CD4-positive, alpha-beta T cell treated with Interleukin-21 for 1 hour (primary cell): ENCODE measurements around the gene TGIF2.
"Not testable (repeated sequence)": the region's sequence is repeated elsewhere in the genome, so short reads cannot be mapped to it uniquely, and the experiment has no call there.

Experiments
- DNase-seq: peaks from one replicate; pipeline ENCODE4 v3.0.0-alpha.2; 2020

TGIF2 gene

DNA sequence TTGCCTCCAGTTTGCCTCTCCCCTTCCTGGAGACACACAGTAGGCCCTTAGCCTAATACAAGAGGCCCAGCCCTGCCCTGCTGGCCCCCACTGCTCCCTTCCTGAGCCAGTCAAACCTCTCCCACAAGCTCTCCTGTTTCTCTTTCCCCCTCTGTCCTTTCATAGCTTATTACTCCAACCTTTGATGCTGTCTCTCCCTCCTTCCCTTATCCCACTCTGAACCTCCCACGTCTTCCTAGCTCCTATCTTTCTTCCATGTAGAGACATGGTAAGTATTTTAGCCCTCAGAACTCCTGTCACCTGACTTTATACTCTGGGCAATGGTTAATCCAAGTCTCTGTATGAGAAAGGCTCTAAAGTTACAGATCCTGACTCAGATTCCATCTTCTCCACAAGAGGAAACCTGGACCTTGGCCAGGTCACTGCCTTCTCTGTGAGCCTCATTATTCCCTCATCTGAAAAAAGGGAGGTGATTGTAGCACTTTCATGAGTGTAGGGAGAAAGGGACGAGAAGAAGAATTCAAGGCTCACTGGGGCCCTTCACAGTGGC is 6.7 kb downstream of the TGIF2 start:
- DNase-seq, result no peak

- peak; percentile 34 for DNase-seq
These were observed 8.9 kb downstream of the TGIF2 start for GRCh38 chr20:36582322-36582721.

GRCh38 chr20:36582821-36583220 is 9.4 kb downstream of the TGIF2 start:
- DNase-seq, result no peak

GRCh38 chr20:36584018-36584481 is 10.7 kb downstream of the TGIF2 start:
- DNase-seq, result no peak

DNA sequence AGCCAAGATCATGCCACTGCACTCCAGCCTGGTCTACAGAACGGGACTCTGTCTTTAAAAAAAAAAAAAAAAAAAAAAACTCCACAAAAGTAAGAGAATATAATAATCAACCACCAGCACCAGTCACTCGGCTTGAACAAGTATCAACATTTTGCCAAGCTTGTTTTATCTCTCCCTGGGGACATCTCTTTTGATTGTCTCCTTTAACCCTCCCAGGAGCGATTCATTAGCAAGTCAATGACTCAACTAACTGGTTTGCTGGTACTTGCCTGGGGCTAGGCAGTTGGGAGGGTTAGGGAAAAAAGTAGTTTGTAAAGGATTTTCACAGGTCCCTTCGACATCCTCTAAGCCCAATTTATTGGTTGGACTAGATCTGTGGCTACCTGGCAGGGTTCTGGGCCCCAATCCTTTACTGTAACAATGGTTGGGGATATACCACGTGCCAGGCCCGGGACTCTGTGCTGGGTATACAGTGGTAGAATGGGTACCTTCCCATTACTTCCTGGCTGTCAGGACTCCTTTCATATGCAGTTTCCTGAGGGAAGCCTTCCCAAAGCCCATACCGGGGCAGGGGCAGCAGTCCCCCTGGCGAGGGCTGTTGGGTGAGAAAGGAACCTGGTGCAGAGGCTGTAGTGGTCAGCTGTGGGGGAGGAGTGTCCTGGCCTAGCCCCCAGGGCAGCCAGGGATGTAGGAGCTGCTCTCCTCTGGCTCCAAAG is 12.2 kb downstream of the TGIF2 start:
- DNase-seq, result no peak

- no peak for DNase-seq
These were observed 14.1 kb downstream of the TGIF2 start for GRCh38 chr20:36587388-36588070.

DNA sequence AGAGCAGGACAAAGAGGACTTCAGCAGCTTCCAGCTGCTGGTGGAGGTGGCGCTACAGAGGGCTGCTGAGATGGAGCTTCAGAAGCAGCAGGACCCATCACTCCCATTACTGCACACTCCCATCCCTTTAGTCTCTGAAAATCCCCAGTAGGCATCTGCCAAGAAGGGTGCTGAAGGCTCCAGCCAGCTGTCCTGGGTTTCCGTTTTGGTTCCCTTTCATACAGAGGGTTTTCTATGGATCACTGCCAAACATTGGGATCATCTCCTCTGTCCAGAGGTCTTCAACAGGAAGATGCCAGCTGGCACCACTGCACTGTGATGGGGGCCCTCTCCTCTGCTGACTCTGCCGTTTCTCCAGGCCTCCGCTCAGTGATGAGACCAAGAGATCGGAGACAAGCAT is 17.9 kb downstream of the TGIF2 start:
- DNase-seq, result no peak

- peak; percentile 74 for DNase-seq
These were observed 18.7 kb downstream of the TGIF2 start for GRCh38 chr20:36591854-36592641.

DNA sequence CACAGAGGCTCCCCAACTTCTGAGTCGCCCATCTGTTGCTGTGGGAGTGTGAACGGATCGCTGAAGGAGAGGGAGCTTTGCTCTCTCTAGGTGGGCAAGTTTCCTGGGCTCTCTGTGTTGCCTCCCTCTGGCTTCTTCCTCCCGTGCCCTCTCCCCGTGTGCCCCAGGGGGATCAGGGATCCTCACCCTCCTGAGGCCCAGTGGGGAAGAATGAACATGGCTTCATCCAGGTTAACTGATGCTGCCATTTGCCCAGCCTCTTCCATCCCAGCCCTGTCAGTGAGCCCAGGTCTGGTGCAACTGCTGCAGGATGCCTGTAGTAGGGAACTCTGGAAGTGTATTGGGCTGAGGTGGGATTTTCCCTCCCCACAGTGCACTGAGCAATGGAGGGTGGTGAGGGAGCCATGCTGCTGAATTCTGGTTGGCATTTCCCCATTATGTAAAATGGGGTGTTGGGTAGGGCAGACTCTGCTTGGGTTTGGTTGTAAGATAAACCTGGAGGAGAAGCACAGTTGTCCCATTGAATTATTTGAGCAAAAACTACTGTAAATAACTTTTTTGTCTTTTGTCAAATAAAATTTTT is 20.0 kb downstream of the TGIF2 start:
- no peak for DNase-seq

GRCh38 chr20:36599912-36600345 is 26.5 kb downstream of the TGIF2 start:
- DNase-seq, result no peak

- no peak for DNase-seq
These were observed 28.1 kb downstream of the TGIF2 start for GRCh38 chr20:36601540-36601939.

DNA sequence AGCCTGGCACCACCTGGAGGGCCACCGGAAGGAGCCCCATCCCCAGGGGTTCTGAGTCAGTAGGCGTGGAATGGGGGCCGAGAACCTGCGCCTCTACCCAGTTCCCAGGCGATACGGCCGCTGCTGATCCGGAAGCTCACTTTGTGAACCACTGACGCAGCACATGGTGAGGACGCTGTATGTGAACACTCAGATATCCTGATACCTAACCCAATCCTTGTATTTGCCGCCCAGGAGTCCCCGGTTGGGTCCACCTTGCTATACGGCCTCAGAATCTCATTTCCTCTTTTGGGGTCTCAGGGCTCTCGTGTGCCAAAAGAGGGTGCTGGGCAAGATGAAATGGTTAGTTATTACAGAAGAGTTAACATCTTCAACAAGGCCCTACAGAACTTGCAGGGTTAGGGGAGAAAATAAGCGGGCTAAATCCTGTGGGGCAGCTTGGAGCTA is 31.6 kb downstream of the TGIF2 start:
- peak; percentile 68 for DNase-seq

- DNase-seq, result peak; percentile 99
These were observed 32.2 kb downstream of the TGIF2 start, which contains the start of gene RAB5IF for GRCh38 chr20:36605399-36606157. Gene RAB5IF, plus strand, starts transcription at chr20:36605779. Its CDS starts 173 bp downstream, at chr20:36605952.

GRCh38 chr20:36606158-36607066 is 33.0 kb downstream of the TGIF2 start:
- no peak for DNase-seq

DNA sequence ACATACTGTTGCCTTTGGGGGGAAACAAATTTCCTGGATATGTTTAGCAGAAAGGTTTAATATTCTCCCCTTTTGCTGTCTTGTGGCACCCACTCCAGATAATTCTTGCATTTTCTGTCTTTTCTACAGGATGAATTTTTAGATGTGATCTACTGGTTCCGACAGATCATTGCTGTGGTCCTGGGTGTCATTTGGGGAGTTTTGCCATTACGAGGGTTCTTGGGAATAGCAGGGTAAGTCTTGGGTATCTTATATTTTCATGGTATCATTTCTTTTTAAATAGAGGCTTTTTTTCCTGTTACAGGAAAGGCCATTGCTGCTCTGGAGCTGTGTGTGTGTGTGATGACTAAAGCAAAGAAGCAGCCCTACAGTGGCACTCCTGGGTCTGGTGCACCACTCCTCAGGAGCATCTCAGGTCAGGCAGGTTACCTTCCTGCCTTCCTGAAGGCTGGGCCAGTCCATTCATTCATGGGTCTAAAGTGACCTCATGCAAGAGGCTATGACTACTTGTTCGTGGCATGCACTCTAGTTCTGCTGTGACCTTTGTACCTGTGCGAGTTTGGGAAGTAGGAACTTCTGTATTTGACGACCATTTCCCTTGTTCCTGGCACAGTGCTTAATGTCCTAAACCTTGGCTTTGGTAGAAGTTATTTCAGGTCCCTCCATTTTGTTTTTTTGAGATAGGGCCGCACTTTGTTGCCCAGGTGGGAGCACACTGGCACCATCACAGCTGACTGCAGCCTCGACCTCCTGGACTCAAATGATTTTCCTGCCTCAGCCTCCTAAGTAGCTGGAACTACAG is 34.4 kb downstream of the TGIF2 start:
- DNase-seq, result no peak

DNA sequence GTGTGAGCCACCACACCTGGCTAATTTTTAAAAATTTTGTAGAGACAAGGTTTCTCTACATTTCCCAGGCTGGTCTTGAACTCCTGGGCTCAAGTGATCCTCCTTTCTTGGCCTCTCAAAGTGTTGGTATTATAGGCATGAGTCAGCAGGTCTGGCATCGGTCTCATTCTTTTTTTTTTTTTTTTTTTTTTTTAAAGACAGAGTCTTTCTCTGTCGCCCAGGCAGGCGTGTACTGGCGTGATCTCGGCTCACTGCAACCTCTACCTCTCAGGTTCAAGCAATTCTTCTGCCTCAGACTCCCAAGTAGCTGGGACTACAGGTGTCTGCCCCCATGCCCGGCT is 35.0 kb downstream of the TGIF2 start:
- DNase-seq, result not testable (repeated sequence)

DNA sequence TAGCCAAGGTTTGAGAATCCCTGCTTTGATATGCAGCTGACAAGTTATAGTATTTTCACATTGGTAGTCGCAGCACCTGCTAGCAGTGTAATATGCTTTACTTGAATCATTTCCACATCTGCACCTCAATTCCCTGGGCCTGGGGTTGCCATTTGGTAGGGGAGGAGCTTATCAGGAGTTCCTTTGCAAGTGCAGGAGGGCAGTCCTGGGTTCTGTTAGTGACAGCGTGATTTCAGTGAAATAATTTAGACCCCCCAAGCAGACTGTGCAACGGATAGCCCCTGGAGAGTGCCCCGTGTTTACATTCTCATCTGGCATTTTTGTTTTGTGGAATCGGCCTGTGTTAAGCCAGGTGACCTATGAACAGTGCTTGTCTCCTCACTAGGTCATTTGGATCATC is 38.2 kb downstream of the TGIF2 start:
- DNase-seq, result no peak

DNA sequence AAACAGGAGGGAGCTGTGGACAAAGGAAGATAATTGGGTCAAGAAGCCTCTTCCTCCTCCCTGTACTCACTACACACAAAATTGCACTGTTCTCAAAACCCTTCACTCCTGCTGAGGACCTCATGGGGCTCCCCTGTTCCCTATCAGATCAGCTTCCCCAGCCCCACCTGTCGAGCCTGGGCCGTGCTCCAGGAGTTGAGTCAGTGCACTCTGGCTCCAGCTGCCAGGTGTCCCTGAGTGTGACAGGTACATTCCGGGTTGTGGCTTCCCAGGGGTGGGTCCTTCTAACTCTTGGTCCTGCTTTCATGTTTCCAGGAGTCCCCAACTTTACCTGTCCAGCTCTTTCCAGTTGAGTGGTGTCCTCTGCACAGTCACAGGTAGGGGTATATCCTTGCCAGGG is 40.6 kb downstream of the TGIF2 start:
- DNase-seq, result no peak

DNA sequence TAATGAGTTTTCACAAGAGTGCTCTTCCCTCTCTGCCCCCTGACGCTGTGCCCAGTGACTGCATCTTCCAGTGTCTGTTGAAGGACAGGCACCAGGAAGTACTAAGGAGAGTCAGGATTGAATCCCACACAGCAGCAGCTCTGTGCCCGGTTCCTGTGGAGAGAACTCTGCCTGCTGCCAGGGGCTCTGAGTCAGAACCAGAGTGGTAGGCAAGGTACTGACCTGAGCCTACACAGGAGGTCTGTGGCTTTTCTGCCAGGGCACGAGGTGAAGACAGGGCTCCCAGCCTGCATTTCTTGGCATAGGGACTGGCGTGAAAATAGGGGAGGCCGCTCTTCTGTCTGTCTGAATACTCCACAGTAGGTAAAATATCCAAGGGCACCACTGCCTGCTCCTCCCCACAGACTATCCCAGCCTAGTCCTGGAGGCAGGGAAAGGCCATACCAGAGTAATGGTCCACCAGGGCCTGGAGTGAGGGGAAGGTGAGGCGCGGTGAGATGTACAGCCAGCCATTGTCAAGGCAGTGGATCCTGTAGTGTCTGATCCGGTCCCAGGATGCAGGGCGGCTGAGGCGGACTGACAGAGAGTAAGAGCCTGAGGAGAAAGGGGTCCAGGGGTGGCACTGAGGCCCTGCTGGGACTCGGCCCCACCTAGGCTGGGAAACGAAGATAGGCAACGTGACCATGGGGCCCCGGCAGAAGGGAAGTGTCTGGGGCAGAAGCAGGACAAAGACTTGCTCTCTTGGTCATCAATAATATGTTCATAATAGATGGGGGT is 41.6 kb downstream of the TGIF2 start:
- no peak for DNase-seq
